ENCODE data around the gene CPT1B.
"Not testable (repeated sequence)": the region's sequence is repeated elsewhere in the genome, so short reads cannot be mapped to it uniquely, and the experiment has no call there.

GRCh38 chr22:50614296-50614695 lies 36.1 kb upstream of the CPT1B start:
- TF ChIP-seq PAX5 (IDR thresholded peaks at IDR 0.05; ENCODE audit: insufficient read depth, low read length, severe bottlenecking); POLR2A (IDR thresholded peaks at IDR 0.05; ENCODE audit: low read depth, low read length); TAF1 (IDR thresholded peaks at IDR 0.05; ENCODE audit: low read depth, low read length): not testable (repeated sequence)
